Upper lobe of right lung (tissue), 1 donor: Measurements from ENCODE around the gene CNRIP1. TPM values are rescaled to one million over a fixed set of nuclear protein-coding genes. Genes with fewer than 3 reads are reported as not detected.

Source experiments
- ATAC-seq: fragments of 200-7000 bp; cut with Tn5 transposase; one replicate; pipeline ENCODE4 v1.9.1; 2020; ENCODE audit warnings: mild to moderate bottlenecking, moderate library complexity
- DNase-seq: peaks from one replicate; pipeline ENCODE4 v3.0.0-alpha.2; 2020
- H3K27ac ChIP-seq: fragments of 200-600 bp; one replicate; pipeline ENCODE4 v1.8.0; 2022
- H3K27me3 ChIP-seq: fragments of 200-600 bp; one replicate; pipeline ENCODE4 v1.8.0; 2022; ENCODE audit warnings: mild to moderate bottlenecking
- H3K36me3 ChIP-seq: fragments of 200-600 bp; one replicate; pipeline ENCODE4 v1.8.0; 2022
- H3K4me1 ChIP-seq: fragments of 200-600 bp; one replicate; pipeline ENCODE4 v1.8.0; 2022
- H3K4me3 ChIP-seq: fragments of 200-600 bp; one replicate; pipeline ENCODE4 v1.8.0; 2022; ENCODE audit warnings: mild to moderate bottlenecking
- H3K9me3 ChIP-seq: fragments of 200-600 bp; one replicate; pipeline ENCODE4 v1.8.0; 2022
- intact Hi-C: fragments of 100-400 bp; cut with DNase I; formaldehyde crosslinking; loops from one replicate; pipeline ENCODE4 v1.11.0; 2022
- long read RNA-seq: library from polyadenylated mRNA; unstranded; transcript quantifications from one replicate; pipeline ENCODE4 v2.0.0, GENCODE V29; 2021
- total RNA-seq: library from RNA; stranded (reverse); fragmentation: NEBNext Ultra II Directional; extraction: Animal tissue kit (Norgen Biotek cat#: 25700); gene quantifications from one replicate; pipeline ENCODE4 v1.2.1, GENCODE V29; 2021
- TF ChIP-seq, protein P1 (sequence below): fragments of 200-600 bp; IDR thresholded peaks from one replicate; pipeline ENCODE4 v1.8.0; 2022; ENCODE audit warnings: antibody characterized with exemption
- donor health status: DM: no; HTN: yes; CAD: no; lungs with severe emphysema.

The CNRIP1 gene
- 23.8 TPM for total RNA-seq
- long read RNA-seq, transcript CNRIP1-201 (3 exons, 1,953 nt): major isoform, 48 of 66 reads
- long read RNA-seq, partial matches to known transcripts: 5 of 66 reads
- long read RNA-seq, other reads (novel, unspliced or antisense): 9 of 66 reads

DNA sequence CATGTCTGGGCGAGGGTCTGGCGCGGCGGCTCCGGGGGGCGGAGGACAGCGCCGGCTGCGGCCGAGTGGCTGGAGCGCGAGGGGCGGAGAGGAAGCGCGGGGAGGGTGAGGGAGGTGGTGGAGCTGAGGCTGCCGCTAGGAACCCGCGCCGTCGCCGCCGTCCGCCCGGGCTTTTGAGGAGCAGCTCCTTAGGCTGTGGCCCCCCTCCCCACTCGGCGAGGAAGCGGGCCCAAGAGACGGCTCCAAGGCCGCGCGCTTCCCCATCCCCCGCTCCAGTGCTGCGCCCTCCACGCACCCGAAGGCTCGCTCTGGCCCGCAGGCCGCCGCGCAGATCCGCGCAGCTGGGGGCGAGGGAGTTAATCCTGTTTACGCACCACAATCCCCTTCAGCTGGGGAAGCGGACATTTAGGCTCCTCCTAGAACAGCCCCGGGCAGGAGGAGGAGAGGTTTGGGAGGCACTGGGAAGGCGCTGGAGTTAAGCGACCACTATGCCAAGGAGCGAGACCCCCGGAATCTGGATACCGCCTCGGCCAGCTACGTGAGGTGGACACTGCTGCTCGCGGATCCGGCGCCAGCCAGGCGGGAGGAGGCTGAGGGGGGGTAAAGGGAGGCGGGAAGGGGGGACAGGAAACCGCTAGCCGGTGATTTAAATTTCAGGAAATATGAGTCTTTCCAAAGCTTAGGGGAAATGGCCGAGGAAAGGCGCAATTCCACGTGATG, at the start of gene CNRIP1:
CNRIP1 (minus strand) TSS at position 552 of the 720 bp plus-strand sequence; CDS start at position 3, 549 bp downstream.
- Histone ChIP-seq H3K36me3 (peaks cover 13% of the 10 kb centered on the region), H3K4me3 (peak within 1 kb of the TSS; percentile 79), H3K27me3 (peaks cover 7% of the 10 kb centered on the region), H3K27ac (peak within 1 kb of the TSS; percentile 93), H3K9me3 (no peaks in the 10 kb centered on the region), H3K4me1 (peaks cover 10% of the 10 kb centered on the region)
- peak; percentile 77 for ATAC-seq
- intact Hi-C loops: no loop called here
- peak; percentile 73 for DNase-seq
- TF ChIP-seq, protein P1, sequence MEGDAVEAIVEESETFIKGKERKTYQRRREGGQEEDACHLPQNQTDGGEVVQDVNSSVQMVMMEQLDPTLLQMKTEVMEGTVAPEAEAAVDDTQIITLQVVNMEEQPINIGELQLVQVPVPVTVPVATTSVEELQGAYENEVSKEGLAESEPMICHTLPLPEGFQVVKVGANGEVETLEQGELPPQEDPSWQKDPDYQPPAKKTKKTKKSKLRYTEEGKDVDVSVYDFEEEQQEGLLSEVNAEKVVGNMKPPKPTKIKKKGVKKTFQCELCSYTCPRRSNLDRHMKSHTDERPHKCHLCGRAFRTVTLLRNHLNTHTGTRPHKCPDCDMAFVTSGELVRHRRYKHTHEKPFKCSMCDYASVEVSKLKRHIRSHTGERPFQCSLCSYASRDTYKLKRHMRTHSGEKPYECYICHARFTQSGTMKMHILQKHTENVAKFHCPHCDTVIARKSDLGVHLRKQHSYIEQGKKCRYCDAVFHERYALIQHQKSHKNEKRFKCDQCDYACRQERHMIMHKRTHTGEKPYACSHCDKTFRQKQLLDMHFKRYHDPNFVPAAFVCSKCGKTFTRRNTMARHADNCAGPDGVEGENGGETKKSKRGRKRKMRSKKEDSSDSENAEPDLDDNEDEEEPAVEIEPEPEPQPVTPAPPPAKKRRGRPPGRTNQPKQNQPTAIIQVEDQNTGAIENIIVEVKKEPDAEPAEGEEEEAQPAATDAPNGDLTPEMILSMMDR: no peak

GRCh38 chr2:68369337-68369734, 49.6 kb upstream of the CNRIP1 start:
- Histone ChIP-seq H3K27ac (no peak overlapping the region), H3K27me3 (no peaks in the 10 kb centered on the region), H3K9me3 (no peaks in the 10 kb centered on the region), H3K36me3 (no peaks in the 10 kb centered on the region), H3K4me3 (no peak overlapping the region), H3K4me1 (peaks cover 13% of the 10 kb centered on the region)
- TF ChIP-seq, protein P1: no peak
- intact Hi-C loops: no loop called here
- no peak for DNase-seq
- ATAC-seq: no peak

DNA sequence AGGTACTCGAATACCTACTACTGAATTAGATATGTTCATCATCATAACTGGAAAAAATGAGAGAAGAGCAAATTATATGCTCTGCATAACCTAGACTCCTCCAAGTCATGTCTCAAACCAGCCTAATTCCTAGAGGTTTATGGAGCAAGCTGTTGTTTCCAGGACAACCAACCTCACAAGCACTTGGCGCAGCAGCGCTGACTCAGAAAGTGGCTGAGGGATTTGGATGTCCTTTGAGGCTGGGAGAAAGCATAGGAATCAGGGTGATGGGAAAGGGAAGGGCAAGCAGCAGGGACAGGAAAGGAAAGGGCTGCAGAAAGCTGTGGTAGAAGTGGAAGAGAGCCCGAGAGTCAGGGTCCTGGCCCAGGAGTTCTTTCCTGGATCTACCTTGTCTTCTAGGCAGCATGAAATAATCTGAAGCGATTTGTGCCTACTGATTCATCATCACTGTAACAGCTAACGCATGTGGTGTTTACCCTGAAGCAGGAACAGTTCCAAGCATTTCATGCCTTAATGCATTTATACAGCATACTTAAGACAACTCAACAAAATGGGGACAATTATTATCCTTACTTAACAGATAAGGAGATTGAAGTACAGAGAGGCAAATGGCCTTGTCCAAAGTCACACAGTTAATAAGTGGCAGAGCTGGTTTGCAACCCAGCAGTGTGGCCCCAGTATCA, 49.0 kb upstream of the CNRIP1 start:
- no peak for ATAC-seq
- Histone ChIP-seq H3K27me3 (no peaks in the 10 kb centered on the region), H3K36me3 (no peaks in the 10 kb centered on the region), H3K4me1 (peaks cover 13% of the 10 kb centered on the region), H3K9me3 (no peaks in the 10 kb centered on the region), H3K27ac (peak overlapping the region; percentile 14), H3K4me3 (no peak overlapping the region)
- intact Hi-C loops: no loop called here
- TF ChIP-seq, protein P1: no peak
- DNase-seq: no peak

DNA sequence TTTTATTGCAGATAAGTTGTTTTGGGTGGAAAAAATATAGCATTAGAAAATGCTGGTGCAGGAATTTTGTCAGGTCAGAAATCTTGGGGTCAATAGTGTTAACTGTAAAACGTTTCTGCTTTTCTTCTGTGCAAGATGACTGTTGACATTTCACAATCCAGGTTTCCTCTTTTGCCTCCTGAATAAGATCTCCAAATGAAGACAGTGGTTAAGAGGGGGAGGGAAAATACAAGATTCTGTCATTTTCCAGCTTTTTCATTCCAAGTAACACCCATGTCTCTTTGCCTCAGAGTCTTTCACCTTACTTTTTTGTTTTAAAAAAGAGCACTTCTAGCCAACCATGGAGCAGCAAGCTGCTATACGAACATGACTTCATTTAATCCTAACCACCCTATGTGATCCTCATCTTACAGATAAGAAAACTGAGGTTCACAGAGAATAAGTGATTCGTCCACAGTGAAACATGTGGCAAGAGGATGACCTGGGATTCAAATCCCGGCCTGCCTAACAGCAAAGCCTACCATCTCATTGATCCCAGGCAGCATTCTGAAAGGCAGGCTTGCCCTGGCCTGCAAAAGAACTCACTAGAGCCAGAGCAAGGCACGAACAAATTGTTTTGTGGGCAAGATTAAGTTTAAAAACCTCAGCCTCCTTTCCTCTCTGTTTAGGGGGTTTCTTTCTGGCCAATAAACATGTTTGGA, 48.4 kb upstream of the CNRIP1 start:
- intact Hi-C loops: no loop called here
- H3K36me3 ChIP-seq: no peaks in the 10 kb centered on the region
- peak overlapping the region; percentile 32 for H3K4me3 ChIP-seq
- ATAC-seq (peak; percentile 55), DNase-seq (no peak)
- TF ChIP-seq, protein P1: no peak
- H3K9me3 ChIP-seq: no peaks in the 10 kb centered on the region
- H3K4me1 ChIP-seq: peaks cover 13% of the 10 kb centered on the region
- peak overlapping the region; percentile 14 for H3K27ac ChIP-seq
- no peaks in the 10 kb centered on the region for H3K27me3 ChIP-seq

GRCh38 chr2:68366083-68366560, 46.4 kb upstream of the CNRIP1 start:
- no peaks in the 10 kb centered on the region for H3K36me3 ChIP-seq
- DNase-seq (no peak), ATAC-seq (peak; percentile 73)
- no peaks in the 10 kb centered on the region for H3K27me3 ChIP-seq
- no peaks in the 10 kb centered on the region for H3K9me3 ChIP-seq
- intact Hi-C loops: no loop called here
- peaks cover 16% of the 10 kb centered on the region for H3K4me1 ChIP-seq
- TF ChIP-seq, protein P1: no peak
- H3K27ac ChIP-seq: peak overlapping the region; percentile 43
- H3K4me3 ChIP-seq: peak overlapping the region; percentile 32
